Ovary (tissue), 9 donors: ENCODE results near the gene MAP3K8. TPM values are rescaled to one million over a fixed set of nuclear protein-coding genes. Genes with fewer than 3 reads are reported as not detected.
"Not testable (repeated sequence)": the region's sequence is repeated elsewhere in the genome, so short reads cannot be mapped to it uniquely, and the experiment has no call there.

Experiments used
- DNase-seq, 5 donors: peaks; one replicate each; pipeline ENCODE4 v3.0.0-alpha.2; 2019 to 2020
- H3K27ac ChIP-seq, 2 donors: fragments of 200-600 bp; one replicate each; pipeline versions ENCODE4 v1.5.1 to v1.8.0; 2019 to 2022
- H3K27me3 ChIP-seq: fragments of 200-600 bp; one replicate; pipeline ENCODE4 v1.8.0; 2022
- H3K36me3 ChIP-seq: fragments of 200-600 bp; sonication (generic); one replicate; pipeline ENCODE4 v1.5.1; 2019
- H3K4me1 ChIP-seq: one replicate; pipeline ENCODE4 v1.8.1; 2013; ENCODE audit warnings: mild to moderate bottlenecking, moderate library complexity; ENCODE audit not compliant: insufficient read depth
- H3K4me3 ChIP-seq: fragments of 200-600 bp; sonication (generic); one replicate; pipeline ENCODE4 v1.5.1; 2017
- H3K9me3 ChIP-seq, 2 donors: fragments of 200-600 bp in 1 of 2; sonication (generic) in 1 of 2; one replicate each; pipeline versions ENCODE4 v1.5.1 to v1.8.1; 2013 to 2019; ENCODE audit warnings: mild to moderate bottlenecking in 1 of 2, moderate library complexity in 1 of 2
- CTCF ChIP-seq, 3 donors: fragments of 450-650 bp in 2 of 3; fragments of 200-600 bp in 1 of 3; IDR thresholded peaks; one replicate each; pipeline versions ENCODE4 v1.5.1 to v1.8.0; 2016 to 2022; ENCODE audit warnings: antibody characterized with exemption in 3 of 3, mild to moderate bottlenecking in 1 of 3
- EP300 ChIP-seq: sonication (generic); formaldehyde crosslinking; IDR thresholded peaks from one replicate; pipeline ENCODE4 v1.6.1; 2017; ENCODE audit warnings: antibody characterized with exemption
- POLR2A ChIP-seq: fragments of 450-650 bp; IDR thresholded peaks from one replicate; pipeline ENCODE4 v1.6.1; 2017; ENCODE audit warnings: antibody characterized with exemption, mild to moderate bottlenecking, moderate library complexity
- WGBS, 3 donors: extraction: QIAGEN DNeasy Blood & Tissue Kit in 1 of 3; methylation state at CpG; one replicate each; pipeline versions ENCODE4 v1.1.5 to v1.1.7; 2013 to 2017; 5-methylcytosine and 5-hydroxymethylcytosine counted together
- intact Hi-C, 4 donors: fragments of 100-400 bp; cut with DNase I; formaldehyde crosslinking; loops; one replicate each; pipeline versions ENCODE4 v1.11.0 to v1.15.1; 2022 to 2023
- polyA plus RNA-seq, 2 donors: library from polyadenylated mRNA; stranded (reverse); fragments of 200-250 nt in 1 of 2; fragments of 350-450 nt in 1 of 2; fragmentation: Illumina TruSeq in 1 of 2; extraction: RNeasy Lipid Tissue Mini Kit (QIAGEN cat#74804) in 1 of 2; gene quantifications; one replicate each; pipeline ENCODE4 v1.2.3, GENCODE V29; 2013 to 2014
- total RNA-seq, 7 donors: library from RNA; depleted of rRNA in 2 of 7; stranded (reverse); fragments of >200 nt in 2 of 7; fragmentation: NEBNext Ultra II Directional in 3 of 7; extraction: Animal tissue kit (Norgen Biotek cat#: 25700) in 3 of 7; gene quantifications; one replicate each; pipeline versions ENCODE4 v1.1.0 to v1.2.4, GENCODE V29; 2016 to 2023
- donor health status: DM: no; HTN: no; CAD: no; lungs with moderate emphysema.
- donor health status: DM: no; HTN: no; CAD: no.
- donor health status: Bipolar disorder and iron deficiency.
- donor health status: DM: yes; HTN: yes; CAD: no.
- donor health status: DM: no; HTN: no; CAD: no.
- donor health status: DM: yes; HTN: yes; CAD: no.

Gene MAP3K8
- total and polyA plus RNA-seq, 9 donors, result 7.7 to 32.5 (median 13.5) TPM

- Histone ChIP-seq H3K27ac (no peak overlapping the region), H3K36me3 (no peaks in the 10 kb centered on the region), H3K4me1 (peaks cover 3% of the 10 kb centered on the region), H3K4me3 (no peak overlapping the region), H3K27me3 (no peaks in the 10 kb centered on the region), H3K9me3 (no peaks in the 10 kb centered on the region)
- TF ChIP-seq POLR2A (no peak), CTCF (IDR thresholded peaks at IDR 0.05) (no peak), EP300 (no peak)
- 35 to 60% (median 49%) methylated on average over 1 of the region's 1 CpG for WGBS, 3 donors
- DNase-seq, result no peak
- intact Hi-C loops, result loop anchor here in 1 of 4 donors (5.0 kb wide), 1 partner anchor 107 kb away; no protein-coding TSS in a partner anchor
These were observed 13.2 kb upstream of the MAP3K8 start for GRCh38 chr10:30420766-30421165.

GRCh38 chr10:30422151-30422695 is 11.8 kb upstream of the MAP3K8 start:
- Histone ChIP-seq H3K27me3 (no peaks in the 10 kb centered on the region), H3K4me1 (peaks cover 3% of the 10 kb centered on the region), H3K36me3 (no peaks in the 10 kb centered on the region), H3K9me3 (no peaks in the 10 kb centered on the region), H3K4me3 (no peak overlapping the region), H3K27ac (peak overlapping the region in 1 of 2 donors; percentile 13)
- 90 to 94% (median 91%) methylated on average over 7 of the region's 7 CpGs for WGBS, 3 donors
- TF ChIP-seq POLR2A (no peak), EP300 (no peak), CTCF (IDR thresholded peaks at IDR 0.05) (no peak)
- no peak for DNase-seq
- intact Hi-C loops, result loop anchor here in 1 of 4 donors (5.0 kb wide), 1 partner anchor 105 kb away; no protein-coding TSS in a partner anchor

- peak in 1 of 5 donors; percentile 39 for DNase-seq
- TF ChIP-seq POLR2A (no peak), EP300 (no peak)
- Histone ChIP-seq H3K36me3 (no peaks in the 10 kb centered on the region), H3K27ac (peak overlapping the region in 1 of 2 donors; percentile 42), H3K9me3 (no peaks in the 10 kb centered on the region), H3K4me1 (peaks cover 3% of the 10 kb centered on the region), H3K27me3 (no peaks in the 10 kb centered on the region), H3K4me3 (no peak overlapping the region)
- intact Hi-C loops, result loop anchor here in 1 of 4 donors (5.0 kb wide), 1 partner anchor 104 kb away; no protein-coding TSS in a partner anchor
- WGBS, 3 donors, result 18 to 29% (median 22%) methylated on average over 8 of the region's 8 CpGs
These were observed 10.9 kb upstream of the MAP3K8 start for GRCh38 chr10:30422981-30423654.

- H3K36me3 ChIP-seq, H3K4me3 ChIP-seq, DNase-seq, H3K9me3 ChIP-seq, H3K27me3 ChIP-seq, H3K4me1 ChIP-seq: not testable (repeated sequence)
- peak overlapping the region in 1 of 2 donors; percentile 42 for H3K27ac ChIP-seq
- WGBS, 3 donors, result 57 to 59% (median 59%) methylated on average over 6 of the region's 6 CpGs
- intact Hi-C loops, result loop anchor here in 1 of 4 donors (5.0 kb wide), 1 partner anchor 104 kb away; no protein-coding TSS in a partner anchor
These were observed 10.2 kb upstream of the MAP3K8 start for GRCh38 chr10:30423655-30424275.

- TF ChIP-seq CTCF (IDR thresholded peaks at IDR 0.05), result no peak
- no peak for TF ChIP-seq EP300
- TF ChIP-seq POLR2A, result no peak
- no peaks in the 10 kb centered on the region for H3K9me3 ChIP-seq
- intact Hi-C loops, result no loop called here
- no peak for DNase-seq
- no peaks in the 10 kb centered on the region for H3K27me3 ChIP-seq
- H3K27ac ChIP-seq, result no peak overlapping the region
- H3K4me3 ChIP-seq, result no peak overlapping the region
- H3K4me1 ChIP-seq, result peaks cover 3% of the 10 kb centered on the region
- 66 to 89% (median 82%) methylated on average over 4 of the region's 4 CpGs for WGBS, 3 donors
- H3K36me3 ChIP-seq, result no peaks in the 10 kb centered on the region
These were observed 8.5 kb upstream of the MAP3K8 start for GRCh38 chr10:30425336-30426075.
